ENCODE results near the gene TRPM4. TPM values are rescaled to one million over a fixed set of nuclear protein-coding genes. Genes with fewer than 3 reads are reported as not detected.

TRPM4 gene
- total and polyA plus RNA-seq, 2 of the 13 experiments (the other 11 are each of a cell fraction or from before 2014, with no cell fraction given): 1.9 to 4.3 TPM

GRCh38 chr19:49110567-49110966, 47.0 kb upstream of the TRPM4 start:
- DNase-seq (ENCODE audit: low spot score) (no peak), ATAC-seq (no peak), FAIRE-seq (no peak)
- Histone ChIP-seq H3K4me1 (ENCODE audit: insufficient read depth, low read length) (peaks cover 22% of the 10 kb centered on the region), H4K20me1 (ENCODE audit: insufficient read depth, low read length) (peaks cover 17% of the 10 kb centered on the region), H3K36me3 (replicated peaks in 1 of 2; ENCODE audit: control insufficient read depth in 1 of 2, insufficient read depth in 2 of 2, low read length in 2 of 2) (peaks cover 9 to 38% of the 10 kb centered on the region in 2 experiments; a peak in 4 of 5 replicates), H3K9ac (ENCODE audit: insufficient read depth, low read depth, low read length) (no peak overlapping the region), H3K4me3 (replicated peaks in 1 of 3; ENCODE audit: insufficient read depth in 1 of 3, low read depth in 2 of 3, low read length in 3 of 3) (no peak overlapping the region), H3K27me3 (ENCODE audit: control insufficient read depth in 1 of 2, insufficient read depth in 2 of 2, low read length in 2 of 2) (no peaks in the 10 kb centered on the region), H3K9me3 (ENCODE audit: low read length) (no peaks in the 10 kb centered on the region), H2AFZ (ENCODE audit: low read length) (no peak overlapping the region), H3K79me2 (ENCODE audit: insufficient read depth, low read length) (no peaks in the 10 kb centered on the region), H3K4me2 (ENCODE audit: low read depth, low read length) (no peak overlapping the region), H3K27ac (ENCODE audit: extremely low read length, insufficient read depth, low read length) (no peak overlapping the region)
- ChIA-PET CTCF (ENCODE audit: low intra/inter-chr PET ratio, low total read pairs) (no interaction called here), POLR2A (no interaction called here)
- no TSS peak for BruUV-seq (replicated peaks)
- TF ChIP-seq E2F2 (CRISPR knock-in tag; IDR thresholded peaks at IDR 0.05; ENCODE audit: borderline replicate concordance) (no peak), HHEX (CRISPR knock-in tag; IDR thresholded peaks at IDR 0.05) (no peak), NCOA5 (CRISPR knock-in tag; IDR thresholded peaks at IDR 0.05) (no peak), ZNF747 (CRISPR knock-in tag; IDR thresholded peaks at IDR 0.05; ENCODE audit: borderline replicate concordance) (no peak), SOX13 (IDR thresholded peaks at IDR 0.05) (no peak), SOX13 (CRISPR knock-in tag; conservative IDR thresholded peaks at IDR 0.05 in 1 of 2, IDR thresholded peaks at IDR 0.05 in 1 of 2) (no peak), ZFP41 (CRISPR knock-in tag; IDR thresholded peaks at IDR 0.05; ENCODE audit: borderline replicate concordance) (no peak), ZNF33B (CRISPR knock-in tag; IDR thresholded peaks at IDR 0.05) (no peak), SP2 (CRISPR knock-in tag; IDR thresholded peaks at IDR 0.05) (no peak)
- TF ChIP-seq, protein P1, sequence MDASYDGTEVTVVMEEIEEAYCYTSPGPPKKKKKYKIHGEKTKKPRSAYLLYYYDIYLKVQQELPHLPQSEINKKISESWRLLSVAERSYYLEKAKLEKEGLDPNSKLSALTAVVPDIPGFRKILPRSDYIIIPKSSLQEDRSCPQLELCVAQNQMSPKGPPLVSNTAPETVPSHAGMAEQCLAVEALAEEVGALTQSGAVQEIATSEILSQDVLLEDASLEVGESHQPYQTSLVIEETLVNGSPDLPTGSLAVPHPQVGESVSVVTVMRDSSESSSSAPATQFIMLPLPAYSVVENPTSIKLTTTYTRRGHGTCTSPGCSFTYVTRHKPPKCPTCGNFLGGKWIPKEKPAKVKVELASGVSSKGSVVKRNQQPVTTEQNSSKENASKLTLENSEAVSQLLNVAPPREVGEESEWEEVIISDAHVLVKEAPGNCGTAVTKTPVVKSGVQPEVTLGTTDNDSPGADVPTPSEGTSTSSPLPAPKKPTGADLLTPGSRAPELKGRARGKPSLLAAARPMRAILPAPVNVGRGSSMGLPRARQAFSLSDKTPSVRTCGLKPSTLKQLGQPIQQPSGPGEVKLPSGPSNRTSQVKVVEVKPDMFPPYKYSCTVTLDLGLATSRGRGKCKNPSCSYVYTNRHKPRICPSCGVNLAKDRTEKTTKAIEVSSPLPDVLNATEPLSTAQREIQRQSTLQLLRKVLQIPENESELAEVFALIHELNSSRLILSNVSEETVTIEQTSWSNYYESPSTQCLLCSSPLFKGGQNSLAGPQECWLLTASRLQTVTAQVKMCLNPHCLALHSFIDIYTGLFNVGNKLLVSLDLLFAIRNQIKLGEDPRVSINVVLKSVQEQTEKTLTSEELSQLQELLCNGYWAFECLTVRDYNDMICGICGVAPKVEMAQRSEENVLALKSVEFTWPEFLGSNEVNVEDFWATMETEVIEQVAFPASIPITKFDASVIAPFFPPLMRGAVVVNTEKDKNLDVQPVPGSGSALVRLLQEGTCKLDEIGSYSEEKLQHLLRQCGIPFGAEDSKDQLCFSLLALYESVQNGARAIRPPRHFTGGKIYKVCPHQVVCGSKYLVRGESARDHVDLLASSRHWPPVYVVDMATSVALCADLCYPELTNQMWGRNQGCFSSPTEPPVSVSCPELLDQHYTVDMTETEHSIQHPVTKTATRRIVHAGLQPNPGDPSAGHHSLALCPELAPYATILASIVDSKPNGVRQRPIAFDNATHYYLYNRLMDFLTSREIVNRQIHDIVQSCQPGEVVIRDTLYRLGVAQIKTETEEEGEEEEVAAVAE (CRISPR knock-in tag; IDR thresholded peaks at IDR 0.05; ENCODE audit: borderline replicate concordance): no peak
- TF ChIP-seq, protein P2, sequence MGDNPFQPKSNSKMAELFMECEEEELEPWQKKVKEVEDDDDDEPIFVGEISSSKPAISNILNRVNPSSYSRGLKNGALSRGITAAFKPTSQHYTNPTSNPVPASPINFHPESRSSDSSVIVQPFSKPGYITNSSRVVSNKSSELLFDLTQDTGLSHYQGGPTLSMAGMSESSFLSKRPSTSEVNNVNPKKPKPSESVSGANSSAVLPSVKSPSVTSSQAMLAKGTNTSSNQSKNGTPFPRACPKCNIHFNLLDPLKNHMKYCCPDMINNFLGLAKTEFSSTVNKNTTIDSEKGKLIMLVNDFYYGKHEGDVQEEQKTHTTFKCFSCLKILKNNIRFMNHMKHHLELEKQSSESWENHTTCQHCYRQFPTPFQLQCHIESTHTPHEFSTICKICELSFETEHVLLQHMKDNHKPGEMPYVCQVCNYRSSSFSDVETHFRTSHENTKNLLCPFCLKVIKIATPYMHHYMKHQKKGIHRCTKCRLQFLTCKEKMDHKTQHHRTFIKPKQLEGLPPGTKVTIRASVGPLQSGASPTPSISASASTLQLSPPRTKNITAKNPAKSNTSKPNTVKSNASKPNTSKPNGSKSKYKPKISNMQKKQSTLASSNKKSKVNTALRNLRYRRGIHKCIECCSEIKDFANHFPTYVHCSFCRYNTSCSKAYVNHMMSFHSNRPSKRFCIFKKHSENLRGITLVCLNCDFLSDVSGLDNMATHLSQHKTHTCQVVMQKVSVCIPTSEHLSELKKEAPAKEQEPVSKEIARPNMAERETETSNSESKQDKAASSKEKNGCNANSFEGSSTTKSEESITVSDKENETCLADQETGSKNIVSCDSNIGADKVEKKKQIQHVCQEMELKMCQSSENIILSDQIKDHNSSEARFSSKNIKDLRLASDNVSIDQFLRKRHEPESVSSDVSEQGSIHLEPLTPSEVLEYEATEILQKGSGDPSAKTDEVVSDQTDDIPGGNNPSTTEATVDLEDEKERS (CRISPR knock-in tag; IDR thresholded peaks at IDR 0.05): no peak
- in situ Hi-C loops (cut with HindIII; ENCODE audit: extremely low pct_ligation_motif_present, low pct_unique_long_range_greater_than_20kb): no loop called here
- 96% methylated on average over 3 of the region's 3 CpGs for WGBS (ENCODE audit: low lambda C conversion rate)
- intact Hi-C loops (cut with micrococcal nuclease; ENCODE audit: unreplicated experiment): no loop called here

All from HepG2 (cell line).